ENCODE results near the gene A3GALT2. TPM values are rescaled to one million over a fixed set of nuclear protein-coding genes. Genes with fewer than 3 reads are reported as not detected.

Gene A3GALT2
- total RNA-seq, 4 donors from 2014 or later, result 0.89 TPM; not detected in 3

DNA sequence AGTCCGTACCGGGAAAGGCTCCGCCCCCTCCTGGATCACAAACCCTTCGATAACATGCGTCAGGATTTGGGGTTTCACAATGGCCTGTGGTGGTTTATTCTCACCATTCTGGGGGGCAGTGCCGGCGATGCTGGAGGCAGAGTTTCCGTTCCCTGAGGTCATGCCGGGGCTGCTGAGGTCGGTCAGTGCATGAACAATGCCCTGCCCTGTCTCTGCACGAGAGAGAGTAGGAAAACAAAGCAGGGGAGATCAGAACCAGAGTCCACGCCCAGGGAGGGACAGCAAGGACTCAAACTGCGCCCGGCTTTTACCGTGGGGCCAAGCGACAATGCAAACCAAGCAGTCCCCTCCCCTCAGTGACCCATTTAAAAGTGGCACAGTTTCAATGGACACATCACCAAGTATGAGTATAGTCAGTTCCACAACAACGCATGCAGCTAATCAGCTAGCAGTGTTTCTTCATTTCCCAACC lies 13.2 kb upstream of the A3GALT2 start:
- intact Hi-C loops (cut with DNase I), result no loop called here
- peaks cover 26 to 36% of the 10 kb centered on the region in 2 donors for H3K36me3 ChIP-seq
- TF ChIP-seq, protein P1, sequence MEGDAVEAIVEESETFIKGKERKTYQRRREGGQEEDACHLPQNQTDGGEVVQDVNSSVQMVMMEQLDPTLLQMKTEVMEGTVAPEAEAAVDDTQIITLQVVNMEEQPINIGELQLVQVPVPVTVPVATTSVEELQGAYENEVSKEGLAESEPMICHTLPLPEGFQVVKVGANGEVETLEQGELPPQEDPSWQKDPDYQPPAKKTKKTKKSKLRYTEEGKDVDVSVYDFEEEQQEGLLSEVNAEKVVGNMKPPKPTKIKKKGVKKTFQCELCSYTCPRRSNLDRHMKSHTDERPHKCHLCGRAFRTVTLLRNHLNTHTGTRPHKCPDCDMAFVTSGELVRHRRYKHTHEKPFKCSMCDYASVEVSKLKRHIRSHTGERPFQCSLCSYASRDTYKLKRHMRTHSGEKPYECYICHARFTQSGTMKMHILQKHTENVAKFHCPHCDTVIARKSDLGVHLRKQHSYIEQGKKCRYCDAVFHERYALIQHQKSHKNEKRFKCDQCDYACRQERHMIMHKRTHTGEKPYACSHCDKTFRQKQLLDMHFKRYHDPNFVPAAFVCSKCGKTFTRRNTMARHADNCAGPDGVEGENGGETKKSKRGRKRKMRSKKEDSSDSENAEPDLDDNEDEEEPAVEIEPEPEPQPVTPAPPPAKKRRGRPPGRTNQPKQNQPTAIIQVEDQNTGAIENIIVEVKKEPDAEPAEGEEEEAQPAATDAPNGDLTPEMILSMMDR (IDR thresholded peaks at IDR 0.05), result no peak
- TF ChIP-seq POLR2A (IDR thresholded peaks at IDR 0.05), result peak in 1 of 2 donors; percentile 6
- peak in 1 of 2 donors; percentile 40 for DNase-seq
- H3K9me3 ChIP-seq, result no peaks in the 10 kb centered on the region
- H3K27ac ChIP-seq, result peak overlapping the region; percentile 34 to 77 (median 72)
- WGBS, 2 donors, result 56 to 78% methylated on average over 17 of the region's 17 CpGs
- H3K27me3 ChIP-seq, result no peaks in the 10 kb centered on the region
- peaks cover 72 to 77% of the 10 kb centered on the region in 2 donors for H3K4me1 ChIP-seq
- H3K4me3 ChIP-seq (replicated peaks in 1 of 3), result no peak overlapping the region

DNA sequence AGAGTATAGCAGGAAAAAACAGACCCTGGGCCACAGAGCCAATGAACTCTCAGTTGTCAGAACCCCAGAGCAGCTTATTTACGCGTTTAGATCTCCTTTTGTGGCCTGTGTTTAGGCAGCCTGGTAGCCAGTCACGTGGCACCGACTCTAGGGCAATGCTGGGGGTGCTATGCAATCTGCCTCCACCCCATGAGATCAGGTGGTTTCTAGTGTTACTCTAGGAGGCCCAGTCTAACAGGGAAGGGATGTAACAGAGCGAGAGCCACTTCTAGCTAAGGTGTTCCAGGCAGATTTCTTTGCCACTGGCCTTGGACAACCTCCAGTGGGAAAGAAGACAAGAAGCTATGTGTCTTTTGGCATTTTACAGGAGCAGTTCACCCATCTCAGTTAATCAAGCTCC lies 12.0 kb upstream of the A3GALT2 start:
- 35 to 58% methylated on average over 5 of the region's 5 CpGs for WGBS, 2 donors
- Histone ChIP-seq H3K27ac (peak overlapping the region; percentile 8 to 77 (median 72)), H3K36me3 (peaks cover 37 to 49% of the 10 kb centered on the region in 2 donors), H3K9me3 (no peaks in the 10 kb centered on the region), H3K27me3 (no peaks in the 10 kb centered on the region), H3K4me1 (peaks cover 70 to 77% of the 10 kb centered on the region in 2 donors), H3K4me3 (replicated peaks in 1 of 3) (no peak overlapping the region)
- intact Hi-C loops (cut with DNase I), result no loop called here
- TF ChIP-seq, protein P1 (IDR thresholded peaks at IDR 0.05), result no peak
- no peak for TF ChIP-seq POLR2A (IDR thresholded peaks at IDR 0.05)
- DNase-seq, result peak; percentile 68 to 73

DNA sequence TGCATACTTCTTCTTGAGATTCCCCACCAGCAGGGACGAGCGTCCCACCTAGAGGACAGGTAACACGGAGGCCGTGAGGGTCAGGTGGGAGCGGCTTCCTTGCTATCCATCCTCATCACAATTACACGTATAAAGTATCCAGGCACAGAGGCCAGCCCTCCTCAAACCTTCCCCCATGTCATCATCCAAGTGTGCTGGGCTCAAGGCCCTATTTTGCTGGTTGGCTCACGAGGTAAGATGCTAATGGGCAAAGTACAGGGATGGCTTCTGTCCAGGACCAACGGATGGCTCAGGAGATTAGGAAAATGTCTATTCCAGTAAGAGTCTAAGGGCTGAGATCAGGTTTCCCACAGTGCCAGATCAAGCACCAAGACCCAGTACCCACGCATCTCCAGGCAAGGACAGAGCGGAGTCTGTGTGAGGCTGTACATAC lies 11.5 kb upstream of the A3GALT2 start:
- H3K36me3 ChIP-seq, result peaks cover 42 to 52% of the 10 kb centered on the region in 2 donors
- H3K9me3 ChIP-seq, result no peaks in the 10 kb centered on the region
- DNase-seq, result peak in 1 of 2 donors; percentile 57
- no peak overlapping the region for H3K4me3 ChIP-seq (replicated peaks in 1 of 3)
- peaks cover 70 to 77% of the 10 kb centered on the region in 2 donors for H3K4me1 ChIP-seq
- H3K27ac ChIP-seq, result peak overlapping the region; percentile 8 to 77 (median 72)
- no peak for TF ChIP-seq POLR2A (IDR thresholded peaks at IDR 0.05)
- TF ChIP-seq, protein P1 (IDR thresholded peaks at IDR 0.05), result no peak
- WGBS, 2 donors, result 69 to 75% methylated on average over 10 of the region's 10 CpGs
- H3K27me3 ChIP-seq, result no peaks in the 10 kb centered on the region
- intact Hi-C loops (cut with DNase I), result no loop called here

DNA sequence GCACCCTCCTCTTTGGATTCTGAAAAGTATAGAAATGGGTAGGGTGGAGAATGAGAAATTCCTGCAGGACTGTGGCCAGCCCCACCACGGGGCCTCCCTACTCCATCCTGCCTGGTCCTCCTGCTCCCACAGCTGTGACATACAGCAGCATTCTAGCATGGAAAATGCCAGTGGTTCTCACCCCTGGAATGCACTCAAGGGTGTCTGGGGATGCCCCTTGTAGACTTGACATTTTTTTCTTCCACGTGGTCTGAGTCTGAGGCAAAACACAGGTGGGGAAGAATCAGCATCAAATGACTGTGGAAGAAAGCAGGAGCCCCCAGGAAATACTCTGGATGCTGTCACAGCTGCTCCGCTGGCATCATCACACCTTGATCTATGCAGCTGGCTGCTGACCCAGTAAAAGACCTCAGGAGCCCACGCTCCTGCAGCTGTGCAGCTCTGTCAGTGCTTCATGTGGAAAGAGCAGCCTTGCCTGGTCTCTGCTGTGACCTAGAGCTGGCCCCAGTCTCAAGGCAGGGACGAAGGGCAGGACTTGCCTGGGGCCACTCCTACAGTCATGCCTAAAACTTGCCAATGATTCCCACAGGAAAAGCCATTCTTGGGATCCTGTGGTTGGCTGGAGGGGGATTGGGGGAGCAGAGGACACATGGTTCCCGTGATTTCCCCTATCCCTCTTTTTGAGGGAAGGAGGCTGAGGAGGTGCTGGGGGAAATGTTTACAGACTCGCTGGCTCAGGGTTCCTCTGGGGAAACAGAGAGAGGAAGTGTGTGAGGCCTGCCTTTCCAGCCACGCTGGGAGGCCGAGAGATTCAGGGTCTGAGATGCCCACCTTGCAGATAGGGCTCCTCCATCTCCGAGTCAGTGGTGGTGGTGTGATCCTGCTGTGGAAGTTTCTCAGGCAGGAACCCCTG lies 10.8 kb upstream of the A3GALT2 start:
- no peak for DNase-seq
- no peak for TF ChIP-seq POLR2A (IDR thresholded peaks at IDR 0.05)
- TF ChIP-seq, protein P1 (IDR thresholded peaks at IDR 0.05), result no peak
- H3K27me3 ChIP-seq, result no peaks in the 10 kb centered on the region
- H3K4me1 ChIP-seq, result peaks cover 70 to 77% of the 10 kb centered on the region in 2 donors
- intact Hi-C loops (cut with DNase I), result no loop called here
- no peak overlapping the region for H3K4me3 ChIP-seq (replicated peaks in 1 of 3)
- WGBS, 2 donors, result 66 to 68% methylated on average over 10 of the region's 10 CpGs
- no peaks in the 10 kb centered on the region for H3K9me3 ChIP-seq
- peaks cover 48 to 57% of the 10 kb centered on the region in 2 donors for H3K36me3 ChIP-seq
- peak overlapping the region in 2 of 3 donors; percentile 72 to 77 for H3K27ac ChIP-seq

DNA sequence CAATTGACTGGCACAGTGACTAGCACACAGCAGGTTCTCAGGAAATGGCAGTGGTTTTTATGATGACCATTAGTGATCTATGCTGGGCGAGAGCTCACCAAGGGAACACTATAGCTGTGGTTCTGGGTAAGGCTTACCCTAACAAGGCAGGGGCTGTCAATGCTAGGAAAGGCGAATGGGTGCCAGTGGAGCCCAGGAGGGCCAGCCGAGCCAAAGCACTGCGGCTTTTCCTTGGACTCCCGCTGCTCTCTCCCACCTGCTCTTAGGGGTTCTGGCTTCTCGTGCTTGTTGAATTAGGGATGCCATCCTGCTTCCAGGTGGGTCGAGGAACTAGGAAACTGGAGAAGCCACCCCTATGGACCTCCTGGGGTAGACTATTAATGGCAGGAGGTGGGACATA lies 10.0 kb upstream of the A3GALT2 start:
- H3K9me3 ChIP-seq, result no peaks in the 10 kb centered on the region
- intact Hi-C loops (cut with DNase I), result no loop called here
- peaks cover 66 to 77% of the 10 kb centered on the region in 2 donors for H3K4me1 ChIP-seq
- H3K4me3 ChIP-seq (replicated peaks in 1 of 3), result no peak overlapping the region
- peak overlapping the region in 2 of 3 donors; percentile 72 to 77 for H3K27ac ChIP-seq
- WGBS, 2 donors, result 90% methylated on average over 7 of the region's 7 CpGs
- DNase-seq, result no peak
- TF ChIP-seq, protein P1 (IDR thresholded peaks at IDR 0.05), result no peak
- TF ChIP-seq POLR2A (IDR thresholded peaks at IDR 0.05), result no peak
- peaks cover 55 to 65% of the 10 kb centered on the region in 2 donors for H3K36me3 ChIP-seq
- H3K27me3 ChIP-seq, result no peaks in the 10 kb centered on the region

Measured in thyroid gland (tissue), 4 donors.